GM18502 (cell line): ENCODE measurements around the gene ITIH3.
"Not testable (repeated sequence)": the region's sequence is repeated elsewhere in the genome, so short reads cannot be mapped to it uniquely, and the experiment has no call there.

Experiments used
- ATAC-seq: cut with Tn5 transposase; IDR thresholded peaks from one replicate; pipeline ENCODE4 v1.9.1; 2021; ENCODE audit warnings: mild to moderate bottlenecking; ENCODE audit not compliant: unreplicated experiment, poor library complexity

Gene ITIH3

GRCh38 chr3:52794612-52795099 is at the start of gene ITIH3:
ITIH3 (plus strand) TSS chr3:52794796; CDS start chr3:52794804, 8 bp downstream.
- no peak for ATAC-seq

GRCh38 chr3:52752045-52752660 is 42.4 kb upstream of the ITIH3 start:
- ATAC-seq: no peak

- no peak for ATAC-seq
These were observed 40.2 kb upstream of the ITIH3 start for GRCh38 chr3:52754373-52754772.

GRCh38 chr3:52756141-52756540 is 38.5 kb upstream of the ITIH3 start:
- no peak for ATAC-seq

- no peak for ATAC-seq
These were observed 31.1 kb upstream of the ITIH3 start for GRCh38 chr3:52763466-52763865.

GRCh38 chr3:52769786-52770455 is 24.7 kb upstream of the ITIH3 start:
- no peak for ATAC-seq

GRCh38 chr3:52770496-52771333 is 23.9 kb upstream of the ITIH3 start, which contains the start of gene NEK4:
NEK4 (minus strand) TSS chr3:52770940; CDS start chr3:52770746, 194 bp downstream.
- peak; percentile 95 for ATAC-seq

- peak; percentile 9 for ATAC-seq
These were observed 23.3 kb upstream of the ITIH3 start for GRCh38 chr3:52771334-52771681.

- ATAC-seq: no peak
These were observed 22.9 kb upstream of the ITIH3 start for GRCh38 chr3:52771702-52772101.

GRCh38 chr3:52773361-52774065 is 21.1 kb upstream of the ITIH3 start:
- no peak for ATAC-seq

- no peak for ATAC-seq
These were observed 20.4 kb upstream of the ITIH3 start for GRCh38 chr3:52774066-52774713.

- no peak for ATAC-seq
These were observed 19.4 kb upstream of the ITIH3 start for GRCh38 chr3:52774901-52775864.

- no peak for ATAC-seq
These were observed 18.7 kb upstream of the ITIH3 start for GRCh38 chr3:52775877-52776276.

- not testable (repeated sequence) for ATAC-seq
These were observed 18.1 kb upstream of the ITIH3 start for GRCh38 chr3:52776486-52776885.

- no peak for ATAC-seq
These were observed 17.3 kb upstream of the ITIH3 start, which contains the start of gene ITIH1 for GRCh38 chr3:52777127-52777958. ITIH1 (plus strand) TSS chr3:52777599; CDS start chr3:52777616, 17 bp downstream.

GRCh38 chr3:52777959-52778805 is 16.4 kb upstream of the ITIH3 start:
- ATAC-seq: no peak
